Activated naive CD4-positive, alpha-beta T cell treated with anti-CD3 and anti-CD28 coated beads, Interleukin-2, amount 50 U/mL, for 16 hours (primary cell): ENCODE results near the gene EI24.

Source experiments
- DNase-seq: peaks from one replicate; pipeline ENCODE4 v3.0.0-alpha.2; 2020

EI24 gene

DNA sequence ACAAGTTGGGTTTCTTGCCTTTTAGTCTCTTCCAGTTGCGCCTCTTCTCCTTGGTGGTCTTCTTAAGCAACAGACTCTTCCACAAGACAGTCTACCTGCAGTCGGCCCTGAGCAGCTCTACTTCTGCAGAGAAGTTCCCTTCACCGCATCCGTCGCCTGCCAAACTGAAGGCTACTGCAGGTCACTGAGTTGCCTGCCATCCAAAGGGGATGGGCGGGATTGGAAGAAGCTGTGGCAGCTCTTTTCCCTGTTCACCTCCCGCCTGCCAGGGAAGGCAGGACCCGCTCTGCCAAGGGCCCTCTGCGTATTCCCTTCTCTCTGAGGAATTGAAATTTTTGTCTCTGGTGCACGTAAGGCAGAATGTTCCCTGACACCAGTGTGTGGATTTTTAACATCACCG, 14.2 kb downstream of the EI24 start:
- DNase-seq, result no peak

DNA sequence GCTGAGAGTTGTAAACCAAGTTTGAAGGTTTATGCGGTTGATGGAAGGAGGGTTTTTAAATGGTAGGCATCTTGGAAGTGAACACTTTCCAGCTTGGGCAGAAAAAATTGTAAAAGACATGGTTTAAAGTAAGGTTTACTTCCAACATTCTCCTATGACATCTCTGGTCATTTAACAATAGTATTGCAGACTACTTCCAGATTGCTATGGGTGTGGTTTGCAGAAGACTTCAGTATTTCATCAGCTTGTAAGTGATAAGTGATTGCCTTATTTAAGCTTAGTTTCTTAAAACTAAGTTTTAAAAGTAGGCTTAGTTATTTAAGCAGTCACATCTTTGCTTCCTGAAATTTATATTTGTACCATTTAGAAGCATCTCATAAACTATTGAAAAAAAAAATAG, 16.2 kb downstream of the EI24 start:
- no peak for DNase-seq

DNA sequence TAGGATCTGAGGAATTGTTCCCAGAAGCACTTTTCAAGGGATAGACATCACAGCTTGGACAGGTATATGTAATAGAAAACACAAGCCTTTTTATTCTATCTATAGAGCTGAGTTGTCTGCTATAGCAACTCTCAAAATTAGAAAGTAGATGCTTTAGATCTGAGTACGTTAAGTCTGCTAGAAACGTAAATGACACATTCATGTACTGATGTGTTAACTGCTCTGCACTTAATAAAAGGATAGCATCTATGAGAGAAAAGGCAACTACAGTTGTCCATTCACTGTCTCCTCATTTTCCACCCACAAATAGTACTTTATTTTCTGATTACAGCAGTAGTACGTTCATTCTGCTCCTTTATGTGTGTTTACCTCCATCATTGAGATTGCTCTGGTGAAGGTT, 17.3 kb downstream of the EI24 start:
- DNase-seq, result no peak

DNA sequence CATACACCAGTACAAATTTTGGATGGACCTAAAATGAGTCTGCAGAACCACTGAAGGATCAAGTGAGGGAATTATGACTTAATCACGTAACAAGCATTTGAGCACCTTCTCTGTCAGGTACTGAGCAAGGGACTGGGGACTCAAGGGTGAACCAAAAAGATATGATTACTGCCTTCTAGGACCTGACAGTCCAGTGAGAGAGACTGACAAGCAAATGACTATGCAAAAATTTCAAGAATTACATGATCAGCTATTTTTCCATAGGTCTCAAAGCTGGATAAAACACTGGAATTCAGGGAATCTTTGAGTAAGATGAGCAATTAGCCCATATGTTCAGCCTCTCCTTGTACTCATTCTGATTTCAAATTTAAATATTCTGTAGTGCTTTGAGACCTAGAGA, 18.2 kb downstream of the EI24 start:
- no peak for DNase-seq

DNA sequence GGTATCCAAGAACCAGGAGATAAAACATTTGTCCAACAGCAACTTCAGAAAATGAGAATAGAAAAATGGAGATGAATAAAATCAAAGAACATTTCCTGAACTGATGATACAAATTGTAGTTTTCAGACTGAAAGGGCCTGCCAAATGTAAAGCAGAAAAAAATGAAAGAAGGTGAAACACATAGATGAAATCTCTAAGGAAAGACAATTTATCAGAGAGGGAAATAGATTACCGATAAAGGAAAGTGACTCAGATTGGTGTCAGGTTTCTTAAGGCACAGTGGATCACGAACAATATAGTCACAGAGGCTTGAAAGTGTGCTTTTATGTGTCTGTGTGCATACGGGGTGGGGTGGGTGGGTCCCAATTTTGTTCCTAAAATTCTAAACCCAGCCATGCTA, 19.2 kb downstream of the EI24 start:
- DNase-seq, result no peak

DNA sequence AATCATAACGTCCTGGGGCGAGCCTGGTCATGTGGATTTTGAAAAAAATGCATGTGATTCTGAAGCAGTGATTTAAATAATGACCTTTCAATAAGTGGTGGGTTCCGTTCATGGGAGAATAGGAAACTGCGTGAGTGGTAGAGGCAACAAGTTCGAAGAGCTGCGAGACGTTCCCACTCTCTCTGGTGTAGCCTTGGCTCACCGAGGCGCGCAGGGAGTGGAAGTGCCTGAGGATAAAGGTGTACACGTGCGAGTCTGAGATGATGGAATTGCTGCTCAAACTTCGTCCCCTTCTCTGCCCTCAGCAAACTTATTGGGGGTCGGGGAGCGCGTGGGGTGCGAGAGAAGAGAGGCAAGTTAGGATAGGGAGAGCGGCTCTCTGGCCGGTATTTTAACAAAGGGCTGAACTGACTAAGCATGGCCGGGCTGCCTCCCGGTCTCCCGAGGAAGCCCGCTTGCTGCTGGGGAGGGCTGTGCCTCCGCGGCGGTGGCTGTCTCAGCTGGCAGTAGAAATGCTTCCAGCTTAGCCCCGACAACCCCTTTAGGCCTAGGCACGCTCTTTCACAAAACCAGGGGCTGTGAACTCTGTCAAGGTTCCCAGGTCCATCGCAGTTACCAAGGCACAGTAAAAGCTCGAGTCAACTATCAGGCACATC, 22.5 kb downstream of the EI24 start:
- peak; percentile 33 for DNase-seq

DNA sequence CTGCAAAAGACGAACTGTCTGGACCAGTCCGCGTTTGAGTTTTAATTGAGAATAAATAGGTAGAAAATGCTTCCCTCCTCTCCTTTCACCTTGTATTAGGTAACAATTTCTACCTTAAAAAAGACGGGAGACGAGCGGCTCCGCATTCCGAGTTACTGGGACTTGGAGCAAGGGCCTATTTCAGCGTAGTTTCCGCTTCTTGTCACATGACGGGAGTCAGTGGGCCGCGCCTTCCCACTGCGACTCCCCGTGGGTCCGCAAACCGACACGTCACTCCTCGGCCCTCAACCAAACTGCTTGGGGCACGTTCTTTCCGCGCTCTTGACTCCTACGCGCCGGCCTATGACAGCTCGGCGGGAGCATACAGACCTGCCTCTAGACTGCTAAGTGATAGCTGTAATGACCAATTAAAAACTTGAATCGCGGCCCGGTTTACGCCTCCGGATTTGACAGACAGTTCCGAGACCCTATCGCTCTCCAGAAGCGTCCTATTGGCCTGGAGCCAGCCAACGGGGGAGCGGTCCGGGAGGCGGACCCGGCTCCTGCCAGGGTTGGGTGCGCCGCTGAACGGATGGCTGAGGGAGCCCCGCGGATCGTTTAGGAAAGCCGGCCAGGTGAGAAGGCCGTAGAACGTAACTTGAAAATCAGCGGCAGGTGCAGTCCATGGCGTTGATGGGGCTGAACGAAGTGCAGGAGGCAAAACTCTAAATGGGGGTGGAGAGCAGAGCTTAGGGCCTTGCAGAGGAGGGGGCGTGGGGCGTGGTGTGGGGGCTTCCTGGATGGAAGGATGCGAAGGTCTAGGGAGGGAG, 23.2 kb downstream of the EI24 start, which contains the start of gene STT3A:
TSS of gene STT3A (plus strand) at position 548 of the 809 bp plus-strand sequence. CDS start 3,064 bp downstream, outside the sequence.
- peak; percentile 97 for DNase-seq

DNA sequence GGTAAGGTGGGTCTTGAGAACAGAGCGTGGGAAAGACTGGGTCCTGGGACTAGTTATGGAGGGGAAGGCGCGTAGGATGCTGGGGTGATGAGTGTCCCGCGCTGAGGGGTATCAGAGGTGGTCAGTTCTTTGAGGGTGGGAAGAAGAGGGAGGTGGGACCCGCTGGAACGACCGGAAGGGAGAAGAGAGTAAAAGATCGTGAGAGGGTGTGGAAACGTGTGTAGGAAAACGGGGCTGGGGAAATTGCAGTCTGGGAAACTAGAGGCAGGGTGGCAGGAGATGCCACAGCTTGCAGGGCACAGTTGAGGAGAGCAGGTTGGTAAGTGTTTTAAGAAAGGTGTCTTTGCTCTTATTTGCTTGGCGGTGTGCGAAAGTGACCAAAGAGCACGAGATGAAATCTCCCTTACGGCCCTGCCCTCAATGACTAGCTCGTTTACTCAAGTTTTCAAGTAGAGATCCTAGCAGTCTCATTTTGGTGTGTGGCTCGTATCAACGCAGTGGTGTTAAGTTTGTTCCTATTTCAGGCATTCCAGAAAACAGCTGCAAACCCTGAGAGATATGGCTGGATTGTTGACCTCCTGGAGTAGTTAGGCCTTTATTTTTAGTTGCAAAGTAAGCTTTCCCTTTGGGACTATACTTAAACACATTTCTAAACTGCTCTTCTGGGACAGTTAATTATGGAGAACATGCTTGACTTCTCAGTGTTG, 24.0 kb downstream of the EI24 start:
- DNase-seq, result no peak

DNA sequence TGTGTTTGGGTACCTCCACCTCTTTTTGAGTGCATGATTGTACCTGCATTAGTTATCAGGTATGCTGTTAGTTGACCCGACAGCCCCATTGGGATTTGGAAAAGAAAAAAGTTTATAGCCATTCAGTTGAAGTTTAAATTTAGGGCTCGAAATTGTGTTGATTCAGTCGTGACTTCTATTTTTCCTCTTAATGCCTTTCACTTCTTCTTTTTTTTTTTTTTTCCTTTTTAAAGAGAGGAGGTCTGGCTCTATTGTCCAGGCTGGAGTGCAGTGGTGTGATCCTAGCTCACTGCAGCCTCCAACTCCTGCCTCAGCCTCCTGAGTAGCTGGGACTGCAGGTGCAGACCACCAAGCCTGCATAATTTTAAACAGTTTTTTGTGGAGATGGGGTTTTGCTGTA, 25.7 kb downstream of the EI24 start:
- no peak for DNase-seq

DNA sequence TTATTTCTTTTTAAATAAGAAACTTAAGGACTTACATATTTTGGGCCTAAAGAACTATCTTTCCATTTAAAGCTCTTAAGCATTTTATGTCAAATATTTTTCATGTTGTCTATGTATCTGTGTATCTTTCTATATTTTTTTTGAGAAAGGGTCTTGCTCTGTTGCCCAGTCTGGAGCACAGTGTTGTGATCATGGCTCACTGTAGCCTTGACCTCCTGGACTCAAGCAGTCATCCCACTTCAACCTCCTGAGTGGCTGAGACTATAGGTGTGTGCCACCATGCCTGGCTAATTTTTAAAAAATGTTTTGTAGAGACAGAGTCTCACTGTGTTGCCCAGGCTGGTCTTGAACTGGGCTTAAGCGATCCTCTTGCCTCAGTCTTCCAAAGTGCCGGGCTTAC, 31.4 kb downstream of the EI24 start:
- DNase-seq, result no peak

DNA sequence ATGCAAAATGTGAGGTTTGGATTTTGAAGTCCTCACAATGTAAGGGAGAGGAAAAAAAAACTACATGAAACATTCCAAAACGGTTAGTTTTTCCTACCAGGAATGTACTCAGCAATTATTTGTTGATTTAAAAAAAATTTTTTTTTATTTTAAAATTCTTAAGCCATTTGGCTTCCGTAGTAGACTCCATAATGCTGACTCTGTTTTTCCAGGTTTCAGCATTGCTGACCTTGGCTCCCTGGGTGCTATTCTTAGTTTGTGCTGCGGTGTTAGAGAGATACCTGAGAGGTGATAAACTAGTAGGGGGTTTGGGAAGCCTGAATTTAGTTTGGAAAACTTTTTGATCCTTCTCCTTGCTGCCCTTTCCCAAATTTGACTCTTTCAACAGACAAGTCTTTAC, 33.9 kb downstream of the EI24 start:
- DNase-seq, result no peak

DNA sequence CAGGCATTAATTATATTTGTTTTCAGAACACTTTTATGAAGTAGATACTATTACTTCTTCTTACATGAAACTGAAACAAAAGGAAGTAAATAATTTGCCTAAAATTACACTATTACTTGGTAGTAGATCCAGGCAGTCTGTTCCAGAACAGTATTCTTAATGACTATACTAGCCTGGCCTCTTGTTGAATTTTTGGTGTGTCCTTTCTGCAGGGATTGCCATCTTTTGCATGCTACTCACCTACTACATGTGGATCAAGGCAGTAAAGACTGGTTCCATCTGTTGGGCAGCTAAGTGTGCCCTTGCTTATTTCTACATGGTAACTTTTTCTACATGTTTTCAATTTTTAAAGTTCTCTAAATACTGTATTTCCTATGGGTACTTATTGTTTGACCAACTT, 36.1 kb downstream of the EI24 start:
- DNase-seq, result no peak

DNA sequence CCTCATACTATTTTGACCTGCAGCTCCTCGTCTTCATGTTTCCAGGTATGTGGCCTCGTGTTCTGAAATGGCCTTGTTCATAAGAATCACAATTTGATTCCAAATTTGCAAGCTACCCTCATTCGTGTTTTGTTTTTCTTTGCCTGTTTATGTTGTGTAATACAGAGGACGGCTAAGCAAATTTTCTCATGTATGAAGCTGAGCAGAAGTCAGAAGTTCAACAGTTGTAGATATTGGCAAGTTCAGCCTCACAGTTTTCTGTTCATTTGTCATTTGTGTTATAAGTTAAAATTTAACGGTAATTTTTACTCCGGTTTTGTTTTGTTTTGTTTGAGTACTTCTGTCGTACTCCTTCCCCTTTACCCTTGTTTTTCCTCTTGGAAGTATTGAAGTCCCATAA, 40.3 kb downstream of the EI24 start:
- no peak for DNase-seq

DNA sequence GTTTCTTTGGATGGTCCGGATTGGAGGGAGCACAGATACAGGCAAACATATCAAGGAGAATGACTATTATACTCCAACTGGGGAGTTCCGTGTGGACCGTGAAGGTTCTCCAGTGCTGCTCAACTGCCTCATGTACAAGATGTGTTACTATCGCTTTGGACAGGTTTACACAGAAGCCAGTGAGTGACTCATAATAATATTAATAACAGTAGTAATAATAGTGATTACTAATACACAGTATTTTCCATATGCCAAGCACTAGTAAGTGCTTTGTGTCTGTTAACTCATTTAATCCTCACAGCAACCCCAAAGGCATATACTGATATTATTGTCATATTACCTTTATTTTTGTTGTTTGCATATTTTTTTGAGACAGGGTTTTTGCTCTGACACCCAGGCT, 49.1 kb downstream of the EI24 start:
- no peak for DNase-seq

DNA sequence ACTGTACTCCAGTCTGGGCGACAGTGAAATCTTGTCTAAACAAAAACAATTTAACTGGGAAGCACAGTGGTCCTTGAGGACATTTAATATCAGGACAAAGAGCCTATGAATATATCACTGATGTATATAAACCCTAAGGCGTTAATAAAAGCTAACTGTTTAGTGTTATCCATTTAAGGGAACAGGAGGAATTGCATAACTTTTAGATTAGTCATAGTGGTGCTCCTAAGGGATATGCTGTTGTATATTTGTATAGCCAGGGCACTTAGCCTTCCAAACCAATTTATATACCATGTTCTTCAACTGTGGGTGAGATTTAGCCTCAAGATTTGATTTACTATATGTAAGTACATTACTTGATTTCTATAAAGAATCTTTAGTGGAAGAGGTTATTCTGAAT, 52.7 kb downstream of the EI24 start:
- no peak for DNase-seq

DNA sequence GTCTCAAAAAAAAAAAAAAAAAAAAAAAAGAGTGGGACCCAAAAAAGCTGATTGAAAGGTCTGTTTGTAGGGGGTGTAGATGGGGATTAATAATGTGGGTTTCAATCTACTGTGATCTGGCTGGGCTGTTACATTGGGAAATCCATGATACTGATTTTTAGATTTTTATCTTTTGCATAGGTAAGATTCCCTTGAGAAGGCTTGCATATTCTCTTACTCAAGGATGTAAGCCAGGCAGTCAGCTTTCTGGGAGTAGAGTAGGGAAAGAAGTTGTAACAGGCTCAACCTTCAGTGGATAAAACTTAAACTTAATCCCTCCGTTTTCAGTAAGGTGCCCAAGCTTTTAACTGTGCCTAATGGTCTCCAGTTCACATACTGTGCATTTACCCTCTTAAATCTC, 53.8 kb downstream of the EI24 start:
- DNase-seq, result no peak

DNA sequence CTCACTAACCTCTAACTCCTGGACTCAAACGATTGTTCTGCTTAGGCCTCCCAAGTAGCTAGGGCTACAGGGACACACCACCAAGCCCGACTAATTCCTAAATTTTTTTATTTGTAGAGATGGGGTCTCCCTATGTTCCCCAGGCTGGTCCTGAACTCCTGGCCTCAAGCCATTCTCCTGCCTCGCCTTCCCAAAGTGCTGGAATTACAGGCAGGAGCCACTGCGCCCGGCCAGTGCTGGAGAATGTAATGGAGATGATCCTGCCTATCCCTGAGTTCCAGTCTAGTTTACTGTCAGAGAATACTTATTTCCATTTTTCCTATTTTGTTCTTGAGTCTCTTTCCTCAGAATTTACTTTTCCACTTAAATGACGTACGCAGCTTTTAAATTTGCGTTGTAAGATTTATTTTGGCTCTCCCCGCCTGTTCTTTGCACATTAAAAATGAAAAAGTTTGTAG, 55.5 kb downstream of the EI24 start, which contains the start of gene CHEK1:
TSS of gene CHEK1 (plus strand) at position 408 of the 458 bp plus-strand sequence. CDS start 1,606 bp downstream, outside the sequence.
- no peak for DNase-seq

DNA sequence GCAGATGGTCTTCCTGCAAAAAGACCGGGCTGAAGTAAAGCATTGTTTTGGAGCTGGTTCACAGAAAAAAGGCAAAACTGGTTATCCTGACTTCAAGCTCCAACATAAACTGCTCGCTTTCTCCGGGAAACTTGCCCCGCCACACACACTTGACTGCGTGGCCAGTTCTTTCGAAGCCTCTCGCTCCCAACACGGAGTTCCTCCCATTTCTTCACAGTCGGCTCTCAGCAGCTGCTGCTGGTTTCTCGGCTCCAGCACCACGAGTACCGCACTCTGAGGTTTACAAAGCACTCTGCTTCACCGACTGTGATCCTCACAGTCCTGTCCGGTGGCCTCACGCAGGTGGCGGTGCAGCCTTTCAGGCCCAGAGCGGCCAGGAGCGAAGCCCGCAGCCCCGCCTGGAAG, 56.0 kb downstream of the EI24 start:
- no peak for DNase-seq

DNA sequence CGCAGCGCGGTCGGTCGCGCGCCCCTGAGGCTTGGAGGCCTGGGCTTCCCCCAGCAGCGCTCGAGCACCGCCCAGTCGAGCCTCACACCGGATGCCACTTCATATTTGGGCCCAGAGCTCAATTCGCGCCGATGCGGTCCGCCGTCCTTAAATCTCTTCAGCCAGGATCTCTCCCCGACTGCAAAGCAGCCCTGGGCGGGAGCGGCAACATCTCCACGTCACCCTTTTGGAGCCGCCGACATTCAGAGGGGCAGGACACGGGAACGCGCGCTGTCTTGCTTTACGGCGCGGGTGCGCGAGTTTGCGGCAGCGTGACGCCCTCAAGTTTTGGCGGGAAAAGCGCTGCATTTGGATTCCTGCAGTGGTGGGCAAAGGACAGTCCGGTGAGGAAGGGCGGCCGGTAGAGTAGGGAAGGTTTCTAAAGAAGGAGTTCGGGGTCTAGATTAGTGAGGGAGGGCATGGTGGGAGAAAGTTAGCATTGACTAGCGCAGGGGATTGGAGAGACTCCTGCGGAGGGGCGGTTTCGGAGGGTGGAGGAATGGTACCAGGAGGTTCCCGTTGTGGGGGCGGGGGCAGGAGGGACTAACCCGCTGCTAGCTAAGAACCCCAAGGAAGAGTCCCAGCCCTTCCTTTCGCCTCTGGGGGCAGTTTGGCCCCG, 56.5 kb downstream of the EI24 start:
- DNase-seq, result peak; percentile 84

DNA sequence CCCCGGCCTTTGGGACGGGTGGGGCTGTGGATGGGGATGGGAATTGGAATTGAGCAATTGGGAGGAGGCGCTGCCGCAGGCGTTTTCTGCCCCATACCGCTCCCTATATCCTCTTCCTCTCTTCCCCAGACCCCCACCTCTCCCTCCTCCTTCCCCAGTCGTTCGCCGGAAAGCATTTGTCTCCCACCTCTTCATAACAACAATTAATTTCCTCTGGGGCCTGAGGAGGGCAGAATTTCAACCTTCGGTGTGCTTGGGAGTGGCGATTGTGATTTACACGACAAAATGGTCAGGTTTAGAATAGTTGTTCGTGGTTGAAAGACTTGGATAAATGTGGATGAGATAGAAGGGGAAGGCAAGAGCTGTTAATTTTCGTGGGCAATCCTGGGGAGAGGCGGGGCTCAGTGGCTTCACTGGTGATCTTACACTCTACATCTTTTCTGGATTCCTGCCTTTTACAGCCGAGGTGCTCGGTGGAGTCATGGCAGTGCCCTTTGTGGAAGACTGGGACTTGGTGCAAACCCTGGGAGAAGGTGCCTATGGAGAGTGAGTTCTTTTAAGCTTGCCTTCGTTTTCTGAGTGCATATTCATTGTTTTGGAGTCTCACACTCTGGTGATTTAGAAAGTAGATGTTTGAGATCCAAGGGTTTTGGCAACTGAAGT, 57.1 kb downstream of the EI24 start:
- no peak for DNase-seq

DNA sequence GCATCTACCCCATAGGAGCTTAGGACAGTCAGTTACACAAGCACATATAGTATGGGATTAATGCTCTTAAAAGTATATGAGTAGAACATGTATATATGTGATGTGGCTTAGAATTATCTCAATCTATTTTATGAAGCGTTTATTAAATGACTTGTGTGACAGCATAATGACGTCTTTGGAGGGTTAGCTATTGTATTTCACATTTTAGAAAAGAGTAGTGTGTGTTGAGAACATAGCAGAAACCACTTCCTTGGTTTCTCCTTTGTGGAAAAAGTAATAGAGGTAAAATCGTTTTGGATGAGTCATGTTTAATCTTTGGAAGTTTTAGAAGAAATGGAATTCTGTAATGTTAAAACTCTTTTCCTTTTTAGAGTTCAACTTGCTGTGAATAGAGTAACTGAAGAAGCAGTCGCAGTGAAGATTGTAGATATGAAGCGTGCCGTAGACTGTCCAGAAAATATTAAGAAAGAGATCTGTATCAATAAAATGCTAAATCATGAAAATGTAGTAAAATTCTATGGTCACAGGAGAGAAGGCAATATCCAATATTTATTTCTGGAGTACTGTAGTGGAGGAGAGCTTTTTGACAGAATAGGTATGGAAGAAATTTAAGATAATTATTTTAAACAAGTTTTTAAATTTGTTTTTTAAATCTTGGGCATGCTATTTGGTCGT, 58.1 kb downstream of the EI24 start:
- DNase-seq, result no peak
